MM.1S (cell line): Measurements from ENCODE around the gene FBXO45.
"Not testable (repeated sequence)": the region's sequence is repeated elsewhere in the genome, so short reads cannot be mapped to it uniquely, and the experiment has no call there.

Experiments used
- DNase-seq: peaks from one replicate; pipeline ENCODE4 v3.0.0-alpha.2; 2015
- H2AFZ ChIP-seq: fragments of 300-600 bp; sonication (generic); 2 replicates; pipeline ENCODE4 v1.6.0; 2016; ENCODE audit warnings: antibody characterized with exemption, low read length
- H3F3A ChIP-seq: fragments of 300-600 bp; sonication (generic); 2 replicates; pipeline ENCODE4 v1.6.1; 2016; ENCODE audit warnings: mild to moderate bottlenecking, antibody characterized with exemption, low read length, moderate library complexity, mixed read lengths; ENCODE audit not compliant: insufficient read depth
- H3K27ac ChIP-seq: fragments of 300-600 bp; sonication (generic); 2 replicates; pipeline ENCODE4 v1.5.1; 2016; ENCODE audit warnings: mild to moderate bottlenecking, low read length
- H3K27me3 ChIP-seq: fragments of 300-600 bp; sonication (generic); replicated peaks from 2 replicates; pipeline ENCODE4 v1.6.0; 2016; ENCODE audit warnings: low read length; ENCODE audit not compliant: insufficient read depth
- H3K36me3 ChIP-seq: fragments of 300-600 bp; sonication (generic); replicated peaks from 2 replicates; pipeline ENCODE4 v1.6.1; 2016; ENCODE audit warnings: mild to moderate bottlenecking, low read length, mixed read lengths; ENCODE audit not compliant: insufficient read depth
- H3K4me1 ChIP-seq: fragments of 300-600 bp; sonication (generic); 2 replicates; pipeline ENCODE4 v1.6.1; 2016; ENCODE audit warnings: low read length, mixed read lengths
- H3K4me2 ChIP-seq: fragments of 300-600 bp; sonication (generic); 2 replicates; pipeline ENCODE4 v1.6.0; 2016; ENCODE audit warnings: low read depth, low read length
- H3K4me3 ChIP-seq: fragments of 300-600 bp; sonication (generic); 2 replicates; pipeline ENCODE4 v1.5.1; 2016; ENCODE audit warnings: low read length, mixed read lengths
- H3K79me2 ChIP-seq: fragments of 300-600 bp; sonication (generic); 2 replicates; pipeline ENCODE4 v1.6.1; 2016; ENCODE audit warnings: mixed run types, low read length, mixed read lengths
- H3K9ac ChIP-seq: fragments of 300-600 bp; sonication (generic); 2 replicates; pipeline ENCODE4 v1.6.1; 2016; ENCODE audit warnings: low read length, mixed read lengths
- H3K9me2 ChIP-seq: fragments of 300-600 bp; sonication (generic); replicated peaks from 2 replicates; pipeline ENCODE4 v1.6.1; 2016; ENCODE audit warnings: mild to moderate bottlenecking, low read length, mixed read lengths; ENCODE audit not compliant: insufficient read depth
- H3K9me3 ChIP-seq: fragments of 300-600 bp; sonication (generic); replicated peaks from 2 replicates; pipeline ENCODE4 v1.6.1; 2016; ENCODE audit warnings: mild to moderate bottlenecking, low read length, mixed read lengths; ENCODE audit not compliant: insufficient read depth
- H4K20me1 ChIP-seq: fragments of 300-600 bp; sonication (generic); 2 replicates; pipeline ENCODE4 v1.6.1; 2016; ENCODE audit warnings: mild to moderate bottlenecking, low read length, moderate library complexity, mixed read lengths; ENCODE audit not compliant: insufficient read depth
- CTCF ChIP-seq: fragments of 300-600 bp; sonication (generic); IDR thresholded peaks from 2 replicates; pipeline ENCODE4 v1.5.1; 2016; ENCODE audit warnings: antibody characterized with exemption, low read length, mixed read lengths
- EZH2 ChIP-seq: fragments of 300-600 bp; sonication (generic); optimal IDR thresholded peaks from 2 replicates; pipeline ENCODE3; 2017; ENCODE audit warnings: low read depth, mild to moderate bottlenecking, antibody characterized with exemption, low read length, mixed read lengths
- EZH2phosphoT487 ChIP-seq: fragments of 300-600 bp; sonication (generic); IDR thresholded peaks from 2 replicates; pipeline ENCODE4 v1.6.1; 2018; ENCODE audit warnings: antibody characterized with exemption, low read length

FBXO45 gene

GRCh38 chr3:196619223-196619622 lies 50.8 kb downstream of the FBXO45 start:
- DNase-seq: no peak
- Histone ChIP-seq H3K79me2 (no peaks in the 10 kb centered on the region), H3K9me2 (no peaks in the 10 kb centered on the region), H3K36me3 (no peaks in the 10 kb centered on the region), H3K4me3 (no peak overlapping the region), H3K9me3 (no peaks in the 10 kb centered on the region), H2AFZ (no peak overlapping the region), H3F3A (no peaks in the 10 kb centered on the region), H3K4me2 (no peak overlapping the region), H3K9ac (no peak overlapping the region), H4K20me1 (no peaks in the 10 kb centered on the region), H3K27me3 (no peaks in the 10 kb centered on the region), H3K27ac (no peak overlapping the region), H3K4me1 (no peaks in the 10 kb centered on the region)
- no peak for TF ChIP-seq EZH2phosphoT487
- TF ChIP-seq EZH2: no peak
- no peak for TF ChIP-seq CTCF

GRCh38 chr3:196619627-196620026 lies 51.2 kb downstream of the FBXO45 start:
- not testable (repeated sequence) for H3K36me3 ChIP-seq, H3F3A ChIP-seq, H3K4me3 ChIP-seq, H3K27ac ChIP-seq, DNase-seq, H3K9me2 ChIP-seq, H3K4me2 ChIP-seq, H2AFZ ChIP-seq, H3K9ac ChIP-seq, H4K20me1 ChIP-seq, H3K27me3 ChIP-seq, H3K9me3 ChIP-seq, H3K79me2 ChIP-seq, H3K4me1 ChIP-seq

GRCh38 chr3:196620161-196620604 lies 51.7 kb downstream of the FBXO45 start:
- H3K9me2 ChIP-seq: no peaks in the 10 kb centered on the region
- H4K20me1 ChIP-seq: no peaks in the 10 kb centered on the region
- H3K27ac ChIP-seq: no peak overlapping the region
- no peaks in the 10 kb centered on the region for H3K4me1 ChIP-seq
- no peaks in the 10 kb centered on the region for H3F3A ChIP-seq
- TF ChIP-seq EZH2phosphoT487: no peak
- no peak for TF ChIP-seq CTCF
- TF ChIP-seq EZH2: no peak
- H3K4me2 ChIP-seq: no peak overlapping the region
- H3K79me2 ChIP-seq: no peaks in the 10 kb centered on the region
- H3K27me3 ChIP-seq: no peaks in the 10 kb centered on the region
- H3K9ac ChIP-seq: no peak overlapping the region
- H3K4me3 ChIP-seq: no peak overlapping the region
- no peaks in the 10 kb centered on the region for H3K9me3 ChIP-seq
- no peak for DNase-seq
- no peaks in the 10 kb centered on the region for H3K36me3 ChIP-seq
- no peak overlapping the region for H2AFZ ChIP-seq

- no peaks in the 10 kb centered on the region for H3K79me2 ChIP-seq
- H3K9me3 ChIP-seq: no peaks in the 10 kb centered on the region
- H4K20me1 ChIP-seq: no peaks in the 10 kb centered on the region
- H3K9me2 ChIP-seq: no peaks in the 10 kb centered on the region
- no peak overlapping the region for H3K4me3 ChIP-seq
- H3K4me1 ChIP-seq: no peaks in the 10 kb centered on the region
- no peaks in the 10 kb centered on the region for H3K36me3 ChIP-seq
- no peaks in the 10 kb centered on the region for H3K27me3 ChIP-seq
- H2AFZ ChIP-seq: no peak overlapping the region
- H3K9ac ChIP-seq: no peak overlapping the region
- no peak overlapping the region for H3K27ac ChIP-seq
- DNase-seq: no peak
- no peaks in the 10 kb centered on the region for H3F3A ChIP-seq
- TF ChIP-seq EZH2phosphoT487 (no peak), EZH2 (no peak), CTCF (no peak)
- no peak overlapping the region for H3K4me2 ChIP-seq
Observed at GRCh38 chr3:196620684-196621083, 52.2 kb downstream of the FBXO45 start.
